GM19043 (cell line): ENCODE data around the gene WDR59.
A peak's percentile ranks its signal among the peaks of the same experiment; 100 is the strongest.
"Not testable (repeated sequence)": the region's sequence is repeated elsewhere in the genome, so short reads cannot be mapped to it uniquely, and the experiment has no call there.

Experiments
- ATAC-seq: cut with Tn5 transposase; IDR thresholded peaks from one replicate; pipeline ENCODE4 v1.9.1; 2021; ENCODE audit warnings: low read depth; ENCODE audit not compliant: unreplicated experiment

WDR59 gene

DNA sequence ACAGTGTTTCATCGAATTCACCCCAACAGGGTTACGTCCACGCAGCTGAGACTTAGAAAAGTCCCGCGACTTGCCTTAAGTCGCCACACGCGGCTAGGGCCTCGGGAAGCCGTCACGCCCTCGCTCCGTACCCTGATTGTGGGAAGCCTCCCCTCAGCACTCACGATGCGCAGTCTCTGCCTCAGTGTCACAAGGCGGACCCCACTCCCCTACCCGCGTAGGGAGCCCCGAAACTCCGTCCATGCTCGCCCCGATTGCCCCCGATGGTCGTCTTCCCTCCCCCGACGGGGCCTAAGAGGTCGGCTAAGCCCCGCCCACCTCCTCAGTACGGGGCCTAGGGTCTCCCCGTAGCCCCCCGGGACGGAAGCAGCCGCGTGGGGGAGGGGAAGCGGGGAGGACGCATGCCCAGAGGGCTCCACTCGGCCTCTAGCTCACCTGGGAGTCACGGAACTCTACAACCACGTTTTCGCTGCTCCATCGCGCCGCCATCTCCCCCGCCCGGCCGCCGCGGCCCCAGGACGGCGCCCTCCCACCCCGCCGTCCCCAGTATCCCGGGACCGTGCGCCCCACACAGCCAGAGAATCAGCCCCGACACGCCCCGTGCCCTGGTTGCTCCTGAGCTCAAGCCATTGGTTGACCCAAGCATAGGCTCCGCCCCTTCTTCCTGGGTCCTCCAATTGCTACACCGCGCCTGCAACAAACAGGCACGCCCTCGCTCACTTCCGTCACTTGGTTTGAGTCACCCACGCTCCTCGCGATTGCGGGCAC is at the start of gene WDR59:
Gene WDR59, minus strand, starts transcription at position 595 of the 768 bp plus-strand sequence. Its CDS starts 106 bp downstream, at position 489.
- ATAC-seq = peak; percentile 100

- ATAC-seq = no peak
Observed at GRCh38 chr16:75032655-75033054, 47.7 kb upstream of the WDR59 start.

DNA sequence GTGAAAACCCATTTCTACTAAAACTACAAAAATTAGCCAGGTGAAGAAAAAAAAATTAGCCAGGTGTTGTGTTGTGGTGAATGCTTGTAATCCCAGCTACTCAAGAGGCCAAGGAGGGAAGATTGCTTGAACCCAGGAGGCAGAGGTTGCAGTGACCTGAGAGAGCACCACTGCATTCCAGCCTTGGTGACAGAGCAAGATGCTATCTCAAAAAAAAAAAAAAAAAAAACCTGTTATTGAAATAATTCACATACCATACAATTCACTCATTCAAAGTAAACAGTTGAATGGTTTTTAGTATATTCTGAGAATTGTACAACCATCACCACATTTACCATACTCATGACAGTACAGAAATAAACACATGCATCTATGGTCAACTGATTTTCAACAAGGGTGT is 44.9 kb upstream of the WDR59 start:
- ATAC-seq = no peak

GRCh38 chr16:75028544-75029135 is 43.7 kb upstream of the WDR59 start:
- ATAC-seq = no peak

DNA sequence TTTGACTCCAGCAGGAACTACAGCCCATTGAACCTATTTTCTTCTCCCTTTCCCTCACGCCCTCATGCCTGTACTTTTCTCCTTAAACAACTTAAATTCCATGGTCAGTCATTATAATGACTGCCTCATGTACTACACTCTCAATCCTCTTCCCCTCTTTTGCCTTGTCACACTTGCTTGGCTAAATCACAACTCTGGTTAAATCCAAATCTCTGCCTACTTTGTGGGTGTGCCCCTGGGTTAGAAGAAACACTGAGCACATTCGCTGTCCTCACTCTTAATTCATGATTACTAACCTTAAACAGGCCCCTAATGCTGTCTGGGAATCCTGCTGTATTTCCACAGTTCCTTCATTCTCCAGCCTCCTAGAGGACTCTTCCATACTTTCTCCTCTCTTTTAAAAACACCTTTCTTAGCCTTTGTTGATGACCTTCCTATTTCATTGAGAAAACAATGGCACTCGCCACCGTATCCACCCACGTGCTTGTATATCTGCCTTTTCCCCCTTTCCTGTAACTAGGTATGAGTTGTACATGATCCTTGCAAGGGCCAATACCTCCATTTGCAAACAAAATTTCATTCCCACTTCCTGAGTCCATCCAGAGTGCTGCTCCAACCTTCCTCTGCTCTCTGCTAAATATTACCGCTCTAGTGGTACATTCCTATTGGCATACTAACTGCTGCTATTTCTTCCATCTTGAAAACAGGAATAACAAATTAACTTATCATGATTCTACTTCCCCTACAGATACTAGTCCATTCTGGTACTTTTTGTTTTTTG is 42.8 kb upstream of the WDR59 start:
- no peak for ATAC-seq

- no peak for ATAC-seq
Observed at GRCh38 chr16:75026892-75027391, 42.0 kb upstream of the WDR59 start.

GRCh38 chr16:75026239-75026891 is 41.4 kb upstream of the WDR59 start:
- ATAC-seq = not testable (repeated sequence)

- ATAC-seq = no peak
Observed at GRCh38 chr16:75025761-75026160, 40.8 kb upstream of the WDR59 start.

DNA sequence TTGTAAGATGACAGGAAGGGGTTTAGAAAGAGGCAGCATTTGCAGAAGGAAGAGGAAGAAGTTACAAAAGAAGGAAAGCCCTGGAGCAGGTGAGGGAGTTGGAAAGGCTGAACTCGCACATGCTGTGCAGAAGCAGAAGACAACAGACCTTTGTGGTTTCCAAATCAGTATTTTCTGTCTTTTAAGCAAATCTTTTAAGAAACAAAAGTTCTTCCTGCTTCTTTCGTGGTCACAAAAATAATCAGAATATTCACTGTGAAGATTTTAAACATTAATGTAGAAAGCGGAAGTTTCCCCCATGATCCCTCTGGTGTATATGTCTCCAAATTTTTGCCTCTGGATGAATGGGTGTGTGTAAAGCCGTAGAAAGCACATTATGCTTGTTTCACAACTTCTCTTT is 39.7 kb upstream of the WDR59 start:
- no peak for ATAC-seq

DNA sequence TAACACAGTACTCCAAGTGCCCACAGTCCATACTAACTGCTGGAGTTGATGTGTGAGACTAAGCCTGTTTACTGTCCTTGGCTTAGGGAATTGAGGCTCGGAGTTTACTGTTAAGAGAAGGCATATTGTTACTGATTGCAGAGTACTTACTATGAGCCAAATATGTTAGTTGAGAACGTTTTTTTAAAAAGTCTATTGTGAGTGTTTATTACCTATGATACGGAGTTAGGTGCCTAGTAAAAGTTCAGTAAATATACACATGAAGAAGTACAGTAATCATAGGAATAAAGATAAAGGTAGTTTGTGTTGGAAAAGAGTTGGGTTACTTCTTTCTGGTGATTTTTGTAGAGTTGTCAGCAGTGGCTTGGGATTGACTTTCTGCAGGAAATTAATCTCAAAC is 39.3 kb upstream of the WDR59 start:
- ATAC-seq = no peak

- ATAC-seq = no peak
Observed at GRCh38 chr16:75023009-75023408, 38.1 kb upstream of the WDR59 start.

- ATAC-seq = no peak
Observed at GRCh38 chr16:75022567-75022966, 37.6 kb upstream of the WDR59 start.

- no peak for ATAC-seq
Observed at GRCh38 chr16:75021410-75021809, 36.5 kb upstream of the WDR59 start.

- no peak for ATAC-seq
Observed at GRCh38 chr16:75019586-75019985, 34.7 kb upstream of the WDR59 start.

DNA sequence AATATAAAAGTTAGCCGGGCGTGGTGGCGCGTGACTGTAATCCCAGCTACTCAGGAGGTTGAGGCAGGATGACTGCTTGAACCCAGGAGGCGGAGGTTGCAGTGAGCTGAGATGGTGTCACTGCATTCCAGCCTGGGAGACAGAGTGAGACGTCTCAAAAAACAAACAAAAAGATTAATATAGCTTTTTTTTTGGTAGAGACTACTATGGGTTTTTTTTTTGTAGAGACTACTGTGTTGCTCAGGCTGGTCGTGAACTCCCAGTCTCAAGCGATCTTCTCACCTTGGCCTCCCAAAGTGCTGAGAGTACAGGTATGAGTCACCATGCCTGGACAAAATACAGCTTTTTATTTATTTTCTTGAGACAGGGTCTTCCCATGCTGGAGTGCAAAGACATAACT is 34.1 kb upstream of the WDR59 start:
- ATAC-seq = no peak

DNA sequence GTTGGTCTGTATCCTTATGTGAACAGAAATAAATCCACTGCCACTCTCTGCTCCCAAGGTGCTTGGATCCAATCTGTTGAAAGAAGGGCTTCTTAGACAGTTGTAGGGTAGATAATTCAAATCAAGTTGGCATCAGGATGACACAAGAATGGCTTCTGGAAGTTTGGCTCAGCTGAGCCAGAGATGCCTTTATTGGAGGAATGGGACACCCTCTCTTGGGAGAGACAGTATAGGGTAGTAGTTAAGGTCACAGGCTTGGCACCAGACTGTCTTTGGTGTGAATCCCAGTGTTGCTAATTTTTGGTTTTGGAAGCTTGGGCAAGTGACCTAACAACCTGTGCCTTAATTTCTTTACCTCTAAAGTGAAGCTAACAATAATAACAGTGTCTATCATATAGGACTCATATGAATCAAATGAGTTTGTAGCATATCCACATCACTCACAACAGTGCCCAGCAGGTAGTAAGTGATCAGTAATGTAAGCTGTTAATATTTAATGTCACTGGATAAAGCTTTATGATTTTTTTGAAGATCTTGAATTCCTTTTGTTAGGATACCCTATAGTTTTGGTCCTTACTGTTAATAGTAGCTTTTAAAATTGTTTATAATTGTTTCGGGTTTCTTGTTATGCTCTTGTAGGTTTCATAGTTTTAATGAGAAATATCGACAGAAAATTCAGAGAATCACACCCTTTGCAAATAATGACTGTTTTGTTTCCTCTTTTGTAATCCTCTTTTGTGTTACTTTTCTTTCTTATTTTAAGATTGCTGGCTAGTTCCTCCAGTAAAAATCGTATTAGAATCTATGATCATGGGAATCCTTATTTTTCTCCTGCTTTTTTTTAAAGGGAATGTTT is 33.0 kb upstream of the WDR59 start:
- no peak for ATAC-seq

GRCh38 chr16:75016451-75017081 is 31.6 kb upstream of the WDR59 start:
- not testable (repeated sequence) for ATAC-seq

- ATAC-seq = no peak
Observed at GRCh38 chr16:75014318-75014717, 29.4 kb upstream of the WDR59 start.

DNA sequence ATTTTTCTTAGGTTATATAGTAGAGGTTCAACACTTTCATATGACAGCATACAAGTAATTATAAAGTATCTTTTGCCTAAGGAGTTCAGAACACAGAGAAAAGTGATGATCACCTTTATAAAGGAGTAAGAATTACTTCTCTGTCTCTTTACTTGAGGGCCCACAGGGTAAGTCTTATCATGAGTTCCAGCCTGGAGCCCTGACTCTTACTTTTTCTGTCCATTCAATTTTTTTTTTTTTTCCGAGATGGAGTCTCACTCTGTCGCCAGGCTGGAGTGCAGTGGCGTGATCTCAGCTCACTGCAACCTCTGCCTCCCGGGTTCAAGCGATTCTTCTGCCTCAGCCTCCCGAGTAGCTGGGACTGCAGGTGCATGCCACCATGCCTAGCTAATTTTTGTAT is 28.2 kb upstream of the WDR59 start:
- ATAC-seq = not testable (repeated sequence)
